Body of pancreas (tissue), 4 donors: ENCODE results near the gene PLEKHM2. TPM values are rescaled to one million over a fixed set of nuclear protein-coding genes. Genes with fewer than 3 reads are reported as not detected.

Experiments used
- ATAC-seq: fragments of 150-250 bp; one replicate; pipeline ENCODE4 v1.9.1; 2016
- DNase-seq, 4 donors: peaks; one replicate each; pipeline ENCODE4 v3.0.0-alpha.2; 2019
- H3K27ac ChIP-seq, 4 donors: fragments of 200-600 bp; sonication (generic); 1 replicate in 3 of 4; 2 replicates in 1 of 4; pipeline versions ENCODE4 v1.5.1 to v1.6.1; 2016 to 2019; ENCODE audit warnings: mild to moderate bottlenecking in 1 of 4, mixed read lengths in 1 of 4, moderate library complexity in 1 of 4
- H3K27me3 ChIP-seq, 2 donors: fragments of 200-600 bp; sonication (generic); one replicate each; pipeline ENCODE4 v1.6.0; 2016; ENCODE audit warnings: mild to moderate bottlenecking in 1 of 2
- H3K36me3 ChIP-seq, 2 donors: fragments of 200-600 bp; sonication (generic); replicated peaks in 1 of 2; 2 replicates each; pipeline ENCODE4 v1.5.1; 2016; ENCODE audit warnings: low read depth in 2 of 2; ENCODE audit not compliant: insufficient read depth in 1 of 2
- H3K4me1 ChIP-seq: fragments of 200-600 bp; sonication (generic); one replicate; pipeline ENCODE4 v1.6.0; 2016
- H3K4me3 ChIP-seq, 2 donors: fragments of 200-600 bp; sonication (generic); 1 replicate in 1 of 2; 2 replicates in 1 of 2; pipeline ENCODE4 v1.5.1; 2016 to 2019
- H3K9me3 ChIP-seq, 3 donors: fragments of 200-600 bp; sonication (generic); 1 replicate in 2 of 3; 2 replicates in 1 of 3; pipeline ENCODE4 v1.5.1; 2016
- CTCF ChIP-seq, 7 experiments: fragments of 450-650 bp in 4 of 7; fragments of 200-600 bp in 3 of 7; sonication (generic) in 3 of 7; IDR thresholded peaks; one replicate each; pipeline ENCODE4 v1.5.1; 2016 to 2019; ENCODE audit warnings: antibody characterized with exemption in 7 of 7
- POLR2A ChIP-seq, 3 donors: fragments of 450-650 bp; IDR thresholded peaks; one replicate each; pipeline ENCODE4 v1.6.1; 2016; ENCODE audit warnings: antibody characterized with exemption in 3 of 3, mild to moderate bottlenecking in 2 of 3
- WGBS, 2 donors: methylation state at CpG; one replicate each; pipeline ENCODE4 v1.1.5; 2017; 5-methylcytosine and 5-hydroxymethylcytosine counted together
- intact Hi-C: fragments of 100-400 bp; cut with DNase I; formaldehyde crosslinking; loops from one replicate; pipeline ENCODE4 v1.15.1; 2023
- total RNA-seq, 2 donors: library from RNA; depleted of rRNA; stranded (reverse); fragments of >200 nt; gene quantifications; one replicate each; pipeline ENCODE4 v1.1.0, GENCODE V29; 2016

PLEKHM2 gene
- total RNA-seq, 2 donors from 2014 or later: 18.1 to 31.6 TPM

- Histone ChIP-seq H3K36me3 (no peaks in the 10 kb centered on the region), H3K27ac (no peak overlapping the region), H3K4me3 (no peak overlapping the region), H3K27me3 (no peaks in the 10 kb centered on the region), H3K4me1 (peaks cover 10% of the 10 kb centered on the region), H3K9me3 (no peaks in the 10 kb centered on the region)
- DNase-seq (no peak), ATAC-seq (no peak)
- intact Hi-C loops: loop anchor here (10.0 kb wide), 1 partner anchor 153 kb away; no protein-coding TSS in a partner anchor
- WGBS, 2 donors: 60 to 61% methylated on average over 7 to 8 of the region's 8 CpGs
- no peak for TF ChIP-seq POLR2A (IDR thresholded peaks at IDR 0.05)
- no peak for TF ChIP-seq CTCF (IDR thresholded peaks at IDR 0.05)
Observed at GRCh38 chr1:15747378-15747777, 63.3 kb downstream of the PLEKHM2 start.

DNA sequence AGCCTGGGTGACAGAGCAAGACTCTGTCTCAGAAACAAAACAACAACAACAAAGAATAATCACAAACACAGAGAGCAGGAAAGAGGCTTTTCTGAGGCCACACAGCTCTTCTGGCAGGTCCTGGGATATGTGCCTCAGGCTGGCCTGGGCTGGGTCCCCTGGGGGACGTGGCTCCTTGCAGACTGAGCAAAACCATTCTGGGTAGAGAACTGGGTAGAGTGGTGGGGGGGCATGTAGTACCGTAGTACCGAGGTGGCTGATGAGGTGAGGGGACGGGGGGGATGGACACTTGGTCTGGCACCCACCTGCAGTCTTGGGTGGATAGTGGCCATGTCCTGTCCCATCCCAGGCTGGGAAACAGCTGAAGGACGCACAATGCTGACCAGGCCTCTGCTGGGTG lies 64.1 kb downstream of the PLEKHM2 start:
- Histone ChIP-seq H3K36me3 (no peaks in the 10 kb centered on the region), H3K27ac (no peak overlapping the region), H3K4me3 (no peak overlapping the region), H3K27me3 (no peaks in the 10 kb centered on the region), H3K9me3 (no peaks in the 10 kb centered on the region), H3K4me1 (peaks cover 10% of the 10 kb centered on the region)
- WGBS, 2 donors: 69 to 94% methylated on average over 3 to 5 of the region's 5 CpGs
- ATAC-seq (no peak), DNase-seq (no peak)
- no peak for TF ChIP-seq CTCF (IDR thresholded peaks at IDR 0.05)
- no peak for TF ChIP-seq POLR2A (IDR thresholded peaks at IDR 0.05)
- intact Hi-C loops: loop anchor here (10.0 kb wide), 1 partner anchor 153 kb away; no protein-coding TSS in a partner anchor

GRCh38 chr1:15748690-15749398 lies 64.7 kb downstream of the PLEKHM2 start:
- Histone ChIP-seq H3K4me1 (peaks cover 10% of the 10 kb centered on the region), H3K27ac (peak overlapping the region in 1 of 4 donors; percentile 39), H3K9me3 (no peaks in the 10 kb centered on the region), H3K27me3 (no peaks in the 10 kb centered on the region), H3K4me3 (no peak overlapping the region), H3K36me3 (no peaks in the 10 kb centered on the region)
- WGBS, 2 donors: 86 to 87% methylated on average over 7 to 10 of the region's 10 CpGs
- intact Hi-C loops: loop anchor here (10.0 kb wide), 1 partner anchor 154 kb away; no protein-coding TSS in a partner anchor
- ATAC-seq: no peak
- TF ChIP-seq POLR2A (IDR thresholded peaks at IDR 0.05): no peak
- no peak for TF ChIP-seq CTCF (IDR thresholded peaks at IDR 0.05)
- DNase-seq: no peak

- ATAC-seq (peak; percentile 20), DNase-seq (no peak)
- Histone ChIP-seq H3K36me3 (no peaks in the 10 kb centered on the region), H3K4me3 (no peak overlapping the region), H3K9me3 (no peaks in the 10 kb centered on the region), H3K4me1 (peaks cover 10% of the 10 kb centered on the region), H3K27ac (peak overlapping the region in 3 of 4 donors; percentile 26 to 39 (median 36)), H3K27me3 (no peaks in the 10 kb centered on the region)
- intact Hi-C loops: loop anchor here (10.0 kb wide), 1 partner anchor 155 kb away; no protein-coding TSS in a partner anchor
- WGBS, 2 donors: 71 to 76% methylated on average over 13 to 19 of the region's 19 CpGs
- TF ChIP-seq POLR2A (IDR thresholded peaks at IDR 0.05): no peak
- TF ChIP-seq CTCF (IDR thresholded peaks at IDR 0.05): no peak
Observed at GRCh38 chr1:15749399-15750291, 65.5 kb downstream of the PLEKHM2 start.
